ENCODE data around the gene IGFBP5.

Gene IGFBP5

GRCh38 chr2:216636551-216637450 is 58.5 kb downstream of the IGFBP5 start:
- DNase-seq, result no peak

GRCh38 chr2:216635701-216636550 is 59.4 kb downstream of the IGFBP5 start:
- no peak for DNase-seq

- no peak for DNase-seq
Measured at GRCh38 chr2:216635171-216635570, 60.2 kb downstream of the IGFBP5 start.

- DNase-seq, result no peak
Measured at GRCh38 chr2:216634370-216635148, 60.8 kb downstream of the IGFBP5 start.

GRCh38 chr2:216633616-216634369 is 61.6 kb downstream of the IGFBP5 start:
- no peak for DNase-seq

- no peak for DNase-seq
Measured at GRCh38 chr2:216632952-216633615, 62.3 kb downstream of the IGFBP5 start, which contains the start of gene IGFBP2. Gene IGFBP2 (plus strand): TSS chr2:216633420. CDS start chr2:216633524, 104 bp downstream.

GRCh38 chr2:216632346-216632951 is 62.9 kb downstream of the IGFBP5 start:
- DNase-seq, result no peak

- DNase-seq, result no peak
Measured at GRCh38 chr2:216629784-216630183, 65.6 kb downstream of the IGFBP5 start.

GRCh38 chr2:216626875-216627245 is 68.5 kb downstream of the IGFBP5 start:
- no peak for DNase-seq

GRCh38 chr2:216626168-216626874 is 69.0 kb downstream of the IGFBP5 start:
- DNase-seq, result no peak

GRCh38 chr2:216624251-216624650 is 71.1 kb downstream of the IGFBP5 start:
- no peak for DNase-seq

- no peak for DNase-seq
Measured at GRCh38 chr2:216622526-216622925, 72.8 kb downstream of the IGFBP5 start.

Data from activated naive CD4-positive, alpha-beta T cell treated with anti-CD3 and anti-CD28 coated beads, Interleukin-2, amount 50 U/mL, for 16 hours (primary cell).